HepG2 (cell line): ENCODE results near the gene ZNF747. TPM values are rescaled to one million over a fixed set of nuclear protein-coding genes. Genes with fewer than 3 reads are reported as not detected.

Experiments used
- ATAC-seq: fragments of 200-7000 bp; cut with Tn5 transposase; 3 replicates; pipeline ENCODE4 v1.9.1; 2020; ENCODE audit warnings: mild to moderate bottlenecking, moderate library complexity
- BruUV-seq: library from RNA; stranded (reverse); fragments of 400-500 nt; replicated peaks from 2 replicates; lab custom pipeline; 2021; lab: Mats Ljungman, UMichigan
- CTCF ChIA-PET: fragments of 300-600 bp; formaldehyde crosslinking; extraction: SDS; loops from one replicate; lab custom pipeline; 2021; ENCODE audit warnings: low total read pairs, inconsistent platforms, low intra/inter-chr PET ratio; lab: Yijun Ruan, JAX
- POLR2A ChIA-PET: fragments of 350-600 bp; sonication (Branson Sonifier 250); formaldehyde crosslinking; loops from one replicate; lab custom pipeline; 2020; ENCODE audit warnings: antibody characterized with exemption, inconsistent platforms; lab: Yijun Ruan, JAX
- DNase-seq: peaks from one replicate; pipeline ENCODE4 v3.0.0-alpha.2; 2015; ENCODE audit warnings: low spot score
- FAIRE-seq: peaks from 3 replicates; lab custom pipeline; 2011; peaks lifted over from hg19 to GRCh38; lab: Jason Lieb, UNC
- H2AFZ ChIP-seq: one replicate; pipeline ENCODE4 v1.6.1; 2011; ENCODE audit warnings: low read length, inconsistent platforms
- H3K27ac ChIP-seq: fragments of 300-600 bp; 3 replicates; pipeline ENCODE4 v1.8.0; 2011; ENCODE audit warnings: mixed run types, mild to moderate bottlenecking, mixed read lengths, low read length, inconsistent platforms; ENCODE audit not compliant: insufficient read depth; ENCODE audit errors: extremely low read length
- H3K27me3 ChIP-seq, 2 experiments: fragments of 200-600 bp in 1 of 2; 2 replicates in 1 of 2; 3 replicates in 1 of 2; pipeline versions ENCODE4 v1.6.0 to v1.8.0; 2011; ENCODE audit warnings: low read length in 2 of 2, mild to moderate bottlenecking in 2 of 2, moderate library complexity in 2 of 2, inconsistent platforms in 1 of 2; ENCODE audit not compliant: insufficient read depth in 2 of 2, control insufficient read depth in 1 of 2
- H3K36me3 ChIP-seq, 2 experiments: fragments of 200-600 bp in 1 of 2; replicated peaks in 1 of 2; 2 replicates in 1 of 2; 3 replicates in 1 of 2; pipeline versions ENCODE4 v1.5.1 to v1.8.0; 2011; ENCODE audit warnings: low read length in 2 of 2, inconsistent platforms in 1 of 2; ENCODE audit not compliant: insufficient read depth in 2 of 2, control insufficient read depth in 1 of 2
- H3K4me1 ChIP-seq: 2 replicates; pipeline ENCODE4 v1.5.1; 2012; ENCODE audit warnings: low read length, inconsistent platforms; ENCODE audit not compliant: insufficient read depth
- H3K4me2 ChIP-seq: 2 replicates; pipeline ENCODE4 v1.6.0; 2011; ENCODE audit warnings: low read depth, low read length, inconsistent platforms
- H3K4me3 ChIP-seq, 3 experiments: fragments of 200-600 bp in 1 of 3; sonication (generic), shearing (Covaris generic) in 1 of 3; replicated peaks in 1 of 3; 2 replicates each; pipeline ENCODE4 v1.5.1; 2011 to 2016; ENCODE audit warnings: low read length in 3 of 3, inconsistent platforms in 2 of 3, low read depth in 2 of 3, mild to moderate bottlenecking in 2 of 3, control low read depth in 1 of 3, mixed read lengths in 1 of 3; ENCODE audit not compliant: insufficient read depth in 1 of 3
- H3K79me2 ChIP-seq: one replicate; pipeline ENCODE4 v1.6.1; 2011; ENCODE audit warnings: low read length, inconsistent platforms; ENCODE audit not compliant: insufficient read depth
- H3K9ac ChIP-seq: 2 replicates; pipeline ENCODE4 v1.6.0; 2011; ENCODE audit warnings: mild to moderate bottlenecking, low read depth, low read length, inconsistent platforms; ENCODE audit not compliant: insufficient read depth
- H3K9me3 ChIP-seq: 2 replicates; pipeline ENCODE4 v1.5.1; 2012; ENCODE audit warnings: mild to moderate bottlenecking, low read length
- H4K20me1 ChIP-seq: 2 replicates; pipeline ENCODE4 v1.6.0; 2011; ENCODE audit warnings: inconsistent platforms, mild to moderate bottlenecking, low read length, moderate library complexity; ENCODE audit not compliant: insufficient read depth
- IRX3 ChIP-seq: sonication (generic); formaldehyde crosslinking; IDR thresholded peaks from 2 replicates; pipeline ENCODE4 v1.8.1; 2023; ENCODE audit warnings: mild to moderate bottlenecking, low read depth, missing genetic modification reagents, borderline replicate concordance
- PREB ChIP-seq: sonication (generic); formaldehyde crosslinking; IDR thresholded peaks from 2 replicates; pipeline ENCODE4 v1.4.0; 2020; ENCODE audit warnings: missing genetic modification reagents
- SP5 ChIP-seq: IDR thresholded peaks from 2 replicates; pipeline ENCODE4 v1.6.1; 2016; ENCODE audit warnings: low read depth, borderline replicate concordance
- TRIM24 ChIP-seq: sonication (generic); formaldehyde crosslinking; IDR thresholded peaks from 2 replicates; pipeline ENCODE4 v1.8.0; 2022; ENCODE audit warnings: mild to moderate bottlenecking, missing genetic modification reagents
- ZNF12 ChIP-seq: sonication (generic); formaldehyde crosslinking; IDR thresholded peaks from 2 replicates; pipeline ENCODE4 v1.5.0; 2020; ENCODE audit warnings: missing genetic modification reagents
- ZNF121 ChIP-seq: sonication (generic); formaldehyde crosslinking; IDR thresholded peaks from 2 replicates; pipeline ENCODE4 v1.5.0; 2020; ENCODE audit warnings: mild to moderate bottlenecking, missing genetic modification reagents
- ZNF670 ChIP-seq: sonication (generic); formaldehyde crosslinking; IDR thresholded peaks from 2 replicates; pipeline ENCODE4 v1.8.0; 2022; ENCODE audit warnings: mild to moderate bottlenecking, missing genetic modification reagents, borderline replicate concordance
- WGBS: methylation state at CpG from one replicate; pipeline ENCODE4 v1.1.6; 2017; ENCODE audit warnings: low lambda C conversion rate; 5-methylcytosine and 5-hydroxymethylcytosine counted together
- in situ Hi-C: cut with HindIII; loops from 2 replicates; pipeline ENCODE4 v1.10.0; 2017; ENCODE audit warnings: low pct_unique_long_range_greater_than_20kb; ENCODE audit not compliant: extremely low pct_ligation_motif_present
- intact Hi-C: fragments of 100-400 bp; cut with micrococcal nuclease; formaldehyde crosslinking; loops from one replicate; pipeline ENCODE4 v1.10.0; 2022; ENCODE audit not compliant: unreplicated experiment
- polyA plus RNA-seq, 8 experiments: library from polyadenylated mRNA; depleted of rRNA in 3 of 8; stranded (reverse) in 7 of 8; unstranded in 1 of 8; fragments of >200 nt; fragmentation: Illumina TruSeq in 4 of 8; extraction: Trizol in 4 of 8; gene quantifications; 2 replicates each; pipeline versions ENCODE4 v1.2.1 to v1.2.3, GENCODE V29; 2011 to 2016; ENCODE audit warnings: low read depth in 4 of 8, missing spikeins in 1 of 8, mixed read lengths in 1 of 8; ENCODE audit not compliant: insufficient read depth in 1 of 8
- total RNA-seq, 5 experiments: library from RNA; depleted of rRNA; stranded (reverse); fragments of >200 nt; fragmentation: Illumina TruSeq; extraction: Trizol; gene quantifications; 2 replicates each; pipeline ENCODE4 v1.2.3, GENCODE V29; 2016; ENCODE audit warnings: low read depth in 1 of 5

The ZNF747 gene
- total and polyA plus RNA-seq, 2 of the 13 experiments (the other 11 are each of a cell fraction or from before 2014, with no cell fraction given) = 7.2 to 10.2 TPM

DNA sequence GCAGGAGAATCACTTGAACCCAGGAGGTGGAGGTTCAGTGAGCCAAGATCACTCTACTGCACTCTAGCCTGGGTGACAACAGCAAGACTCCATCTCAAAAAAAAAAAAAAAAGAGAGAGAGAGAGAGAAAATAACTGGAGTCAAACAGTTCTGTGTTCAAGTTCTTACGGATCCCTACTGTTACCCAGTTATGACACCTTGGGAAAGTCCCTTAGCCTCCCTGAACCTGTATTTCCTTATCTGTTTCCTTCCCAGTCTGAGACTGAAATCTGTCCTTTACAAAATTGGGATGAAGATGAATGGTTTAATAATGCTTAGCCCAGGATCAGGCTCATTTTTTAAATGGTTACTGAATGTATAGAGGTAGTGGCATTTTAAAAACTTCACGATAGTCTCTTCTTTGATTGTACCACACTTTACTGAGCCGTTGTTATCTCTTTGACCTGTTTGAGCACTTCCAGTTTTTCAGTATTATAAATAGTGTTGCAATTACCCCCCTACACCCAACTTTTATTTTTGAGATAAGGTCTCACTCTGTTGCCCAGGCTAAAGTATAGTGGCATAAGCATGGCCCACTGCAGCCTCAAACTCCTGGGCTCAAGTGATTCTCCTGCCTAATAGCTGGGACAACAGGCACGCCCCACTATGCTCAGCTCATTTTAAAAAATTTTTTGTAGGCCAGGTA is 25.4 kb downstream of the ZNF747 start:
- Histone ChIP-seq H3K9ac (no peak overlapping the region), H2AFZ (no peak overlapping the region), H3K9me3 (no peaks in the 10 kb centered on the region), H3K4me1 (peaks cover 7% of the 10 kb centered on the region), H3K79me2 (no peaks in the 10 kb centered on the region), H3K27me3 (no peaks in the 10 kb centered on the region), H3K4me3 (no peak overlapping the region), H4K20me1 (no peaks in the 10 kb centered on the region), H3K36me3 (no peaks in the 10 kb centered on the region), H3K4me2 (no peak overlapping the region), H3K27ac (no peak overlapping the region)
- intact Hi-C loops = no loop called here
- in situ Hi-C loops = no loop called here
- ATAC-seq (no peak), DNase-seq (no peak), FAIRE-seq (no peak)
- CTCF ChIA-PET = no interaction called here
- no peak for TF ChIP-seq ZNF12 (CRISPR knock-in tag)
- no peak for TF ChIP-seq ZNF121 (CRISPR knock-in tag)
- TF ChIP-seq SP5 (CRISPR knock-in tag) = no peak
- TF ChIP-seq IRX3 (CRISPR knock-in tag) = no peak
- no peak for TF ChIP-seq ZNF670
- TF ChIP-seq TRIM24 (CRISPR knock-in tag) = no peak
- TF ChIP-seq PREB (CRISPR knock-in tag) = no peak
- no TSS peak for BruUV-seq
- 49% methylated on average over 4 of the region's 4 CpGs for WGBS
- POLR2A ChIA-PET = interaction anchor here (1.2 to 2.1 kb wide), 2 partner anchors 18 to 26 kb away, joined by 4 to 6 read pairs; partner anchors contain the start of gene ZNF747
